ENCODE results near the gene TFF3.

- TF ChIP-seq POLR2A (IDR thresholded peaks at IDR 0.05; ENCODE audit: low read length) (no peak), GATA1 (IDR thresholded peaks at IDR 0.05; ENCODE audit: low read depth, low read length) (no peak)
These were observed 12.4 kb downstream of the TFF3 start for GRCh38 chr21:42302794-42303193.

Measured in erythroblast (primary cell).